T-helper 1 cell treated with Interleukin-12 subunit alpha and Interleukin-12 subunit beta and Interleukin-4 antibody, amounts not matched to agents 30 μg/mL and 1 μg/mL, for 36 hours (primary cell): ENCODE results near the gene IL6ST.
A peak's percentile ranks its signal among the peaks of the same experiment; 100 is the strongest.

Experiments used
- H3K27ac Mint-ChIP-seq: one replicate; pipeline ENCODE4 v1.8.0; 2021; ENCODE audit warnings: mild to moderate bottlenecking, mixed read lengths
- H3K27me3 Mint-ChIP-seq: one replicate; pipeline ENCODE4 v1.8.0; 2021; ENCODE audit warnings: low read depth, mixed read lengths
- H3K36me3 Mint-ChIP-seq: one replicate; pipeline ENCODE4 v1.8.0; 2021; ENCODE audit warnings: low read depth, mixed read lengths
- H3K4me1 Mint-ChIP-seq: one replicate; pipeline ENCODE4 v1.8.0; 2021; ENCODE audit warnings: low read depth, mixed read lengths
- H3K4me3 Mint-ChIP-seq: one replicate; pipeline ENCODE4 v1.8.0; 2021; ENCODE audit warnings: mild to moderate bottlenecking, moderate library complexity, mixed read lengths
- H3K9me3 Mint-ChIP-seq: one replicate; pipeline ENCODE4 v1.8.0; 2021; ENCODE audit warnings: mixed read lengths

Gene IL6ST

GRCh38 chr5:55913466-55914413 lies 81.0 kb downstream of the IL6ST start:
- Mint-ChIP-seq H3K27ac (no peak overlapping the region), H3K9me3 (peaks cover 5% of the 10 kb centered on the region), H3K4me3 (no peak overlapping the region), H3K36me3 (peaks cover 3% of the 10 kb centered on the region), H3K4me1 (no peaks in the 10 kb centered on the region), H3K27me3 (no peaks in the 10 kb centered on the region)

GRCh38 chr5:55911784-55912653 lies 82.7 kb downstream of the IL6ST start:
- Mint-ChIP-seq H3K27ac (no peak overlapping the region), H3K9me3 (peaks cover 6% of the 10 kb centered on the region), H3K4me3 (no peak overlapping the region), H3K36me3 (peaks cover 3% of the 10 kb centered on the region), H3K27me3 (no peaks in the 10 kb centered on the region), H3K4me1 (no peaks in the 10 kb centered on the region)

GRCh38 chr5:55908804-55909203 lies 86.0 kb downstream of the IL6ST start:
- Mint-ChIP-seq H3K9me3 (peaks cover 6% of the 10 kb centered on the region), H3K27me3 (no peaks in the 10 kb centered on the region), H3K4me3 (no peak overlapping the region), H3K4me1 (peaks cover 21% of the 10 kb centered on the region), H3K27ac (no peak overlapping the region), H3K36me3 (peaks cover 6% of the 10 kb centered on the region)

- H3K4me1 Mint-ChIP-seq, result peaks cover 30% of the 10 kb centered on the region
- H3K36me3 Mint-ChIP-seq, result peaks cover 6% of the 10 kb centered on the region
- H3K27ac Mint-ChIP-seq, result no peak overlapping the region
- no peak overlapping the region for H3K4me3 Mint-ChIP-seq
- no peaks in the 10 kb centered on the region for H3K27me3 Mint-ChIP-seq
- peaks cover 6% of the 10 kb centered on the region for H3K9me3 Mint-ChIP-seq
Observed at GRCh38 chr5:55907927-55908326, 86.8 kb downstream of the IL6ST start.

GRCh38 chr5:55905251-55905650 lies 89.5 kb downstream of the IL6ST start:
- H3K4me1 Mint-ChIP-seq, result peaks cover 42% of the 10 kb centered on the region
- H3K9me3 Mint-ChIP-seq, result peaks cover 6% of the 10 kb centered on the region
- no peak overlapping the region for H3K4me3 Mint-ChIP-seq
- H3K27me3 Mint-ChIP-seq, result no peaks in the 10 kb centered on the region
- peak overlapping the region; percentile 12 for H3K27ac Mint-ChIP-seq
- H3K36me3 Mint-ChIP-seq, result peaks cover 4% of the 10 kb centered on the region

GRCh38 chr5:55904152-55904551 lies 90.6 kb downstream of the IL6ST start:
- no peaks in the 10 kb centered on the region for H3K27me3 Mint-ChIP-seq
- H3K4me3 Mint-ChIP-seq, result peak overlapping the region; percentile 18
- H3K36me3 Mint-ChIP-seq, result peaks cover 3% of the 10 kb centered on the region
- H3K4me1 Mint-ChIP-seq, result peaks cover 46% of the 10 kb centered on the region
- peaks cover 5% of the 10 kb centered on the region for H3K9me3 Mint-ChIP-seq
- H3K27ac Mint-ChIP-seq, result peak overlapping the region; percentile 36

GRCh38 chr5:55903121-55903701 lies 91.6 kb downstream of the IL6ST start:
- Mint-ChIP-seq H3K27ac (peak overlapping the region; percentile 79), H3K4me1 (peaks cover 46% of the 10 kb centered on the region), H3K4me3 (peak overlapping the region; percentile 52), H3K36me3 (peaks cover 3% of the 10 kb centered on the region), H3K27me3 (no peaks in the 10 kb centered on the region), H3K9me3 (no peaks in the 10 kb centered on the region)

- Mint-ChIP-seq H3K27ac (peak overlapping the region; percentile 79), H3K27me3 (no peaks in the 10 kb centered on the region), H3K4me3 (peak overlapping the region; percentile 52)
Observed at GRCh38 chr5:55902696-55903095, 92.1 kb downstream of the IL6ST start.

GRCh38 chr5:55900776-55901175 lies 94.0 kb downstream of the IL6ST start:
- Mint-ChIP-seq H3K27ac (no peak overlapping the region), H3K4me3 (no peak overlapping the region), H3K27me3 (no peaks in the 10 kb centered on the region), H3K9me3 (no peaks in the 10 kb centered on the region), H3K36me3 (peaks cover 3% of the 10 kb centered on the region), H3K4me1 (peaks cover 46% of the 10 kb centered on the region)

More at GRCh38 chr5:55902696-55903095, 92.1 kb downstream of the IL6ST start:
- Mint-ChIP-seq H3K9me3 (no peaks in the 10 kb centered on the region), H3K36me3 (peaks cover 3% of the 10 kb centered on the region), H3K4me1 (peaks cover 46% of the 10 kb centered on the region)

- no peak overlapping the region for H3K27ac Mint-ChIP-seq
- H3K36me3 Mint-ChIP-seq, result peaks cover 2% of the 10 kb centered on the region
- no peaks in the 10 kb centered on the region for H3K9me3 Mint-ChIP-seq
- peaks cover 41% of the 10 kb centered on the region for H3K4me1 Mint-ChIP-seq
- H3K27me3 Mint-ChIP-seq, result no peaks in the 10 kb centered on the region
- no peak overlapping the region for H3K4me3 Mint-ChIP-seq
Observed at GRCh38 chr5:55900068-55900467, 94.7 kb downstream of the IL6ST start.

- H3K27me3 Mint-ChIP-seq, result no peaks in the 10 kb centered on the region
- H3K27ac Mint-ChIP-seq, result no peak overlapping the region
- H3K9me3 Mint-ChIP-seq, result no peaks in the 10 kb centered on the region
- H3K4me3 Mint-ChIP-seq, result no peak overlapping the region
- H3K4me1 Mint-ChIP-seq, result peaks cover 40% of the 10 kb centered on the region
- H3K36me3 Mint-ChIP-seq, result peaks cover 4% of the 10 kb centered on the region
Observed at GRCh38 chr5:55899344-55899743, 95.4 kb downstream of the IL6ST start.

- Mint-ChIP-seq H3K4me1 (peaks cover 31% of the 10 kb centered on the region), H3K36me3 (peaks cover 4% of the 10 kb centered on the region), H3K27me3 (no peaks in the 10 kb centered on the region), H3K27ac (no peak overlapping the region), H3K4me3 (no peak overlapping the region), H3K9me3 (no peaks in the 10 kb centered on the region)
Observed at GRCh38 chr5:55897905-55898304, 96.9 kb downstream of the IL6ST start.

- Mint-ChIP-seq H3K27me3 (no peaks in the 10 kb centered on the region), H3K4me1 (peaks cover 28% of the 10 kb centered on the region), H3K27ac (no peak overlapping the region), H3K9me3 (no peaks in the 10 kb centered on the region), H3K36me3 (peaks cover 5% of the 10 kb centered on the region), H3K4me3 (no peak overlapping the region)
Observed at GRCh38 chr5:55897206-55897894, 97.4 kb downstream of the IL6ST start.

GRCh38 chr5:55896663-55897062 lies 98.1 kb downstream of the IL6ST start:
- H3K27ac Mint-ChIP-seq, result no peak overlapping the region
- no peak overlapping the region for H3K4me3 Mint-ChIP-seq
- H3K4me1 Mint-ChIP-seq, result peaks cover 28% of the 10 kb centered on the region
- H3K27me3 Mint-ChIP-seq, result no peaks in the 10 kb centered on the region
- H3K9me3 Mint-ChIP-seq, result no peaks in the 10 kb centered on the region
- H3K36me3 Mint-ChIP-seq, result peaks cover 5% of the 10 kb centered on the region
